GM13976 (cell line): ENCODE measurements around the gene BMP6.
A peak's percentile ranks its signal among the peaks of the same experiment; 100 is the strongest.

Experiments
- DNase-seq: peaks from one replicate; pipeline ENCODE4 v3.0.0; 2012; ENCODE audit warnings: low spot score
- CTCF ChIP-seq: IDR thresholded peaks from 2 replicates; pipeline ENCODE4 v1.5.1; 2012; ENCODE audit warnings: borderline replicate concordance, mild to moderate bottlenecking; ENCODE audit not compliant: insufficient read depth; ENCODE audit errors: extremely low read depth, missing control alignments, control extremely low read depth
- in situ Hi-C: fragments of 300-500 bp; cut with MboI; formaldehyde crosslinking; loops from one replicate; pipeline ENCODE4 v1.12.0; 2022; ENCODE audit warnings: low sequenced_read_pairs, mixed read lengths, inconsistent platforms; ENCODE audit not compliant: unreplicated experiment

Gene BMP6

GRCh38 chr6:7910654-7911344, 184.9 kb downstream of the BMP6 start, which contains the start of gene TXNDC5:
TSS of gene TXNDC5 (minus strand) at chr6:7910788. CDS start at chr6:7910776, 12 bp downstream.
- no peak for TF ChIP-seq CTCF
- in situ Hi-C loops, result loop anchor here (10.0 kb wide), 1 partner anchor 54 kb away; no protein-coding TSS in a partner anchor
- DNase-seq, result peak; percentile 92

GRCh38 chr6:7911345-7911725, 185.4 kb downstream of the BMP6 start:
- in situ Hi-C loops, result loop anchor here (10.0 kb wide), 1 partner anchor 53 kb away; no protein-coding TSS in a partner anchor
- TF ChIP-seq CTCF, result no peak
- DNase-seq, result no peak

GRCh38 chr6:7912024-7912423, 186.1 kb downstream of the BMP6 start:
- in situ Hi-C loops, result loop anchor here (10.0 kb wide), 1 partner anchor 53 kb away; no protein-coding TSS in a partner anchor
- no peak for TF ChIP-seq CTCF
- DNase-seq, result no peak

- in situ Hi-C loops, result loop anchor here (10.0 kb wide), 1 partner anchor 52 kb away; no protein-coding TSS in a partner anchor
- no peak for DNase-seq
- TF ChIP-seq CTCF, result no peak
These were observed 187.0 kb downstream of the BMP6 start for GRCh38 chr6:7912736-7913517.

GRCh38 chr6:7914311-7914710, 188.4 kb downstream of the BMP6 start:
- in situ Hi-C loops, result loop anchor here (10.0 kb wide), 1 partner anchor 50 kb away; no protein-coding TSS in a partner anchor
- no peak for DNase-seq
- no peak for TF ChIP-seq CTCF

GRCh38 chr6:7914991-7915789, 189.3 kb downstream of the BMP6 start:
- no peak for DNase-seq

More at GRCh38 chr6:7914991-7915789, 189.3 kb downstream of the BMP6 start:
- in situ Hi-C loops, result loop anchor here (10.0 kb wide), 1 partner anchor 50 kb away; no protein-coding TSS in a partner anchor
- no peak for TF ChIP-seq CTCF
